Skeletal muscle satellite cell (primary cell): Measurements from ENCODE around the gene TBC1D2B.
A peak's percentile ranks its signal among the peaks of the same experiment; 100 is the strongest.
"Not testable (repeated sequence)": the region's sequence is repeated elsewhere in the genome, so short reads cannot be mapped to it uniquely, and the experiment has no call there.

Experiments
- H3K27me3 ChIP-seq: 2 replicates; pipeline ENCODE4 v1.7.0; 2013; ENCODE audit warnings: low read length; ENCODE audit not compliant: control insufficient read depth, insufficient read depth
- H3K36me3 ChIP-seq: 2 replicates; pipeline ENCODE4 v1.7.0; 2013; ENCODE audit warnings: mild to moderate bottlenecking, control low read depth, low read length; ENCODE audit not compliant: insufficient read depth
- H3K4me1 ChIP-seq: 2 replicates; pipeline ENCODE4 v1.7.0; 2013; ENCODE audit warnings: low read length; ENCODE audit not compliant: control insufficient read depth, insufficient read depth
- H3K4me2 ChIP-seq: 2 replicates; pipeline ENCODE4 v1.7.0; 2013; ENCODE audit warnings: mild to moderate bottlenecking, low read length
- H3K4me3 ChIP-seq: 2 replicates; pipeline ENCODE4 v1.7.0; 2013; ENCODE audit warnings: low read length
- H3K9ac ChIP-seq: 2 replicates; pipeline ENCODE4 v1.7.0; 2013; ENCODE audit warnings: mild to moderate bottlenecking, low read depth, low read length, moderate library complexity
- H3K9me3 ChIP-seq: replicated peaks from 2 replicates; pipeline ENCODE4 v1.7.0; 2013; ENCODE audit warnings: mild to moderate bottlenecking, control low read depth, low read length

Gene TBC1D2B

GRCh38 chr15:77995537-77995918 lies 82.0 kb downstream of the TBC1D2B start:
- H3K4me3 ChIP-seq, H3K27me3 ChIP-seq, H3K4me2 ChIP-seq, H3K9me3 ChIP-seq, H3K9ac ChIP-seq: not testable (repeated sequence)
- peaks cover 28% of the 10 kb centered on the region for H3K36me3 ChIP-seq
- H3K4me1 ChIP-seq: peaks cover 68% of the 10 kb centered on the region

- not testable (repeated sequence) for H3K4me3 ChIP-seq, H3K9me3 ChIP-seq, H3K9ac ChIP-seq, H3K27me3 ChIP-seq
- Histone ChIP-seq H3K4me2 (peak overlapping the region; percentile 0), H3K36me3 (peaks cover 28% of the 10 kb centered on the region), H3K4me1 (peaks cover 68% of the 10 kb centered on the region)
Observed at GRCh38 chr15:77994893-77995536, 82.5 kb downstream of the TBC1D2B start.

DNA sequence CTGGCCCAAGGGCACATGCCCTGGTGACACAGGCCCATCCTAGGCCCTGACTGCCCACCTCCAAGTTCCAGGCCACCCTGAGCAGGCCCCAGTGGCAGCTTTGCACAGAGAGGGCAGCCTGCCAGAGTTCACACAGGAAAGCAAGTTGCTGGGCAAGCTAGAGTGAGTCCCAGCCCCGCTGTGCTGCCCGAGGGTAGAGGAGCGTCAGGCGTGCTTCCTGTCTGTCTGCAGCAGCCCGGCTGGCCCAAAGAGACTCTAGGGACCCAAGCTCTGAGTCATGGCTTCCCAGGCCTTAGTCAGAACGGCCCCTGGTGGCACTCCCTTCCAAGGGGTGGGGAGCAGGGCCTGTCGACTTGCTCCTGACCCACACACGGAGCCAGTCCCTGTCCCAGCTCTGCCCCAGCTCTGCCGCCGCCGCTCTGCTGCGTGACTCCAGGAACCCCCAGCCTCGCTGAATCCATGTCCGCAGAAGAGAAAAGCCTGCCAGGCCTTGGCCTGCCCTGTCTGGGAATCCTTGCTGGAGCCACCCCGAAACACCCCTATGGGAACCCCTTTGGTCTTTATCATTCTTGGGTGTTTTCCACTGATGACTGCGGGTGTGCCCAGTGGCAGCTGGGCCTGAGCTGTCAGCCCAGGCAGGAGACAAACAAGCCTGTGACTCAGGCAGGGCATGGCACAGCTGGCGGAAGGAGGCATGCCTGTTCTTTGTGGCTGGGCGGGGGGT lies 83.4 kb downstream of the TBC1D2B start:
- Histone ChIP-seq H3K4me3 (peak overlapping the region; percentile 27), H3K9ac (peak overlapping the region; percentile 63), H3K36me3 (peaks cover 21% of the 10 kb centered on the region), H3K4me1 (peaks cover 69% of the 10 kb centered on the region), H3K4me2 (peak overlapping the region; percentile 73)
- not testable (repeated sequence) for H3K27me3 ChIP-seq, H3K9me3 ChIP-seq

GRCh38 chr15:77993374-77993911 lies 84.1 kb downstream of the TBC1D2B start:
- Histone ChIP-seq H3K36me3 (peaks cover 16% of the 10 kb centered on the region), H3K9me3 (no peaks in the 10 kb centered on the region), H3K27me3 (no peaks in the 10 kb centered on the region), H3K4me2 (peak overlapping the region; percentile 73), H3K9ac (peak overlapping the region; percentile 50), H3K4me1 (peaks cover 69% of the 10 kb centered on the region), H3K4me3 (no peak overlapping the region)

DNA sequence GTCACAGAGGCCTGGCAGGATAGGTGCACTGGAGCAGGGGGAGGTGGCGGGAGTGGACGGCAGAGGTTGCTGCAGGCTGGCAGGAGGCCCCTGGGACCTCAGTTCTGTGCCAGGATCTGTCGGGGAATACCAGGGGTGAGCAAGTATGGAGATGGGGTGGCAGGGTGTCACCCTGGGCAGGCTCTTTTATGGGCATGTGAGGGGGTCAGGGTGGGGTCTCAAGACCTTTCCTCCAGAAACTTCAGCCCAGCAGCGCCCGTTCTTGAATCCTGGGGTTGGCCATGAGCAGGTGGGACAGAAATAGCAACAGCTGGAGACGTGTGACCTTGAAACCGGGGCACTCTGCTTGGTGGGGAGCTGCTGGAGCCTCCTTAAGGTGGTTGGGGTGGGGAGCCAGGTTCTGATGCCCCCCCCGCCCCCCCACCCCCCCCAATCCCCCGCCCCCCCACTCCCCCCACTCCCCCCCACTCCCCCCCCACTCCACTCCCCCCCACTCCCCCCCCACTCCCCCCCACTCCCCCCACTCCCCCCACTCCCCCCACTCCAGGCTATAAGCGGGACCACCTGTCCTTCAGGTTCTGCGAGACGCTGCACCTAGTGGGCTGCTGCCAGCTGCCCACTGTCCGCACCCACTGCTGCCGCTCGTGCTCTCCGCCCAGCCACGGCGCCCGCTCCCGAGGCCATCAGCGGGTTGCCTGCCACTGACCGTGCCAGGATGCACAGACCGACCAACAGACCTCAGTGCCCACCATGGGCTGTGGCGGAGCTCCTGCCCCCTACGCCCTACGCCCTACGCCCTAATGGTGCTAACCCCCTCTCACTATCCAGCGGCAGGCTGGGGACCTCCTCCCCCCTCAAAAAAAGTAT lies 84.9 kb downstream of the TBC1D2B start:
- Histone ChIP-seq H3K4me2 (no peak overlapping the region), H3K9me3 (no peaks in the 10 kb centered on the region), H3K36me3 (peaks cover 8% of the 10 kb centered on the region), H3K27me3 (peaks cover under 1% of the 10 kb centered on the region), H3K4me1 (peaks cover 69% of the 10 kb centered on the region), H3K4me3 (no peak overlapping the region), H3K9ac (peak overlapping the region; percentile 52)

GRCh38 chr15:77991658-77992201 lies 85.8 kb downstream of the TBC1D2B start:
- peaks cover 64% of the 10 kb centered on the region for H3K4me1 ChIP-seq
- H3K36me3 ChIP-seq, H3K9me3 ChIP-seq, H3K27me3 ChIP-seq, H3K4me2 ChIP-seq, H3K4me3 ChIP-seq: not testable (repeated sequence)
- H3K9ac ChIP-seq: peak overlapping the region; percentile 52

- Histone ChIP-seq H3K36me3 (no peaks in the 10 kb centered on the region), H3K4me2 (no peak overlapping the region), H3K9ac (no peak overlapping the region), H3K27me3 (peaks cover 6% of the 10 kb centered on the region), H3K4me3 (no peak overlapping the region), H3K4me1 (peaks cover 57% of the 10 kb centered on the region), H3K9me3 (no peaks in the 10 kb centered on the region)
Observed at GRCh38 chr15:77991029-77991406, 86.5 kb downstream of the TBC1D2B start.

- H3K27me3 ChIP-seq: peaks cover 6% of the 10 kb centered on the region
- no peaks in the 10 kb centered on the region for H3K36me3 ChIP-seq
- no peak overlapping the region for H3K9ac ChIP-seq
- H3K4me1 ChIP-seq: peaks cover 45% of the 10 kb centered on the region
- no peak overlapping the region for H3K4me3 ChIP-seq
- no peaks in the 10 kb centered on the region for H3K9me3 ChIP-seq
- H3K4me2 ChIP-seq: no peak overlapping the region
Observed at GRCh38 chr15:77989296-77990143, 88.0 kb downstream of the TBC1D2B start.

DNA sequence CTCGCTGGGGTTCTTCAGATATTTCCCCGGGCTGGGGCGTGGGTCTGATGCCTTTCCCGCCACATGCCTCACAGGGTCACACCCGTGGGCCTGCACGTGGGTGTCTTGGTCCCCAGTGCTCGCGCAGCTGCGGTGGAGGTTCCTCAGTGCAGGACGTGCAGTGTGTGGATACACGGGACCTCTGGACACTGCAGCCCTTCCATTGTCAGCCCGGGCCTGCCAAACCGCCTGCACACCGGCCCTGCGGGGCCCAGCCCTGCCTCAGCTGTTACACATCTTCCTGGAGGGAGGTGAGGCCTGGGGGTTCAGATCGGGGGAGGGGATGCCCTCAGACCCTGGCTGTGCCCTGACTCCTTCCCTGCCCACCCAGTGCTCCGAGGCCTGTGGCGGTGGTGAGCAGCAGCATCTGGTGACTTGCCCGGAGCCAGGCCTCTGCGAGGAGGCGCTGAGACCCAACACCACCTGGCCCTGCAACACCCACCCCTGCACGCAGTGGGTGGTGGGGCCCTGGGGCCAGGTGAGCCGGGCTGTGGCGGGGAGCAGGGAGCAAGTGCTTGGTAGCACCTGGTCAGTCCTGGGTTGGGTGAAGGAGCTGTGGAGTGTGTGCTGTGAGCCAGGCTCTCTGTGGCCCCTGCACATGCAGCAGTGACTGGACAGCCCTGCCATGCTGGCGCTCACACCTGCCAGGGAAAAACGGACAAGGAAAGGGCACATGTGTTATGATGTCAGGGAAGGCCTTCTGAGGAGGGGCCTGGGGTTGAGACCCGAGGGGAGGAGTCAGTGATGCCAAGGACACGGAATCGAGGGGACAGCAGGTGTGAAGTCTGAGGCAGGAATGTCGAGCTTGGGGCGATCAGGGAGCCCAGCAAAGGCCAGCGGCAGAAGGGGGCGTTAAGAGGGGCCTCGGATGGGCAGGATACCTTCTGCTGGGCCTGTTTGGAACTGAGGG lies 88.9 kb downstream of the TBC1D2B start:
- Histone ChIP-seq H3K27me3 (peaks cover 8% of the 10 kb centered on the region), H3K36me3 (no peaks in the 10 kb centered on the region), H3K4me1 (peaks cover 43% of the 10 kb centered on the region), H3K9ac (no peak overlapping the region), H3K9me3 (no peaks in the 10 kb centered on the region), H3K4me3 (no peak overlapping the region), H3K4me2 (no peak overlapping the region)

GRCh38 chr15:77987765-77988136 lies 89.8 kb downstream of the TBC1D2B start:
- H3K36me3 ChIP-seq, H3K9me3 ChIP-seq, H3K4me3 ChIP-seq, H3K9ac ChIP-seq, H3K4me2 ChIP-seq, H3K27me3 ChIP-seq: not testable (repeated sequence)
- H3K4me1 ChIP-seq: peaks cover 34% of the 10 kb centered on the region
